H1 (cell line): ENCODE results near the gene C16orf90. TPM values are rescaled to one million over a fixed set of nuclear protein-coding genes. Genes with fewer than 3 reads are reported as not detected.

ENCODE experiments used
- CTCF ChIA-PET: fragments of 300-600 bp; sonication (Branson Sonifier 250); formaldehyde crosslinking; loops from one replicate; lab custom pipeline; 2021; ENCODE audit not compliant: partially characterized antibody; lab: Charles Lee
- POLR2A ChIA-PET: fragments of 300-600 bp; sonication (Branson Sonifier 250); formaldehyde crosslinking; loops from one replicate; lab custom pipeline; 2021; ENCODE audit warnings: inconsistent platforms; ENCODE audit not compliant: partially characterized antibody; lab: Charles Lee
- DNase-seq, 2 experiments: peaks; one replicate each; pipeline versions ENCODE4 v3.0.0 to v3.0.0-alpha.2; 2010 to 2022; ENCODE audit warnings: low spot score in 2 of 2, low read depth in 1 of 2, mixed read lengths in 1 of 2
- FAIRE-seq: peaks from 2 replicates; lab custom pipeline; 2011; peaks lifted over from hg19 to GRCh38; lab: Jason Lieb, UNC
- H2AFZ ChIP-seq: 2 replicates; pipeline ENCODE4 v1.8.1; 2012; ENCODE audit warnings: low read length, inconsistent platforms
- H2AK5ac ChIP-seq: 2 replicates; pipeline ENCODE4 v1.6.1; 2013; ENCODE audit warnings: low read depth, low read length
- H2BK120ac ChIP-seq: replicated peaks from 2 replicates; pipeline ENCODE3; 2013; ENCODE audit warnings: low read depth, low read length, inconsistent platforms
- H2BK12ac ChIP-seq: 2 replicates; pipeline ENCODE4 v1.6.1; 2013; ENCODE audit warnings: low read depth, low read length
- H2BK15ac ChIP-seq: 2 replicates; pipeline ENCODE4 v1.6.1; 2013; ENCODE audit warnings: low read length
- H2BK20ac ChIP-seq: 2 replicates; pipeline ENCODE4 v1.6.1; 2013; ENCODE audit warnings: low read length
- H2BK5ac ChIP-seq: 2 replicates; pipeline ENCODE4 v1.6.1; 2013; ENCODE audit warnings: low read depth, low read length
- H3K14ac ChIP-seq: 2 replicates; pipeline ENCODE4 v1.6.1; 2013; ENCODE audit warnings: inconsistent platforms; ENCODE audit not compliant: insufficient read length
- H3K18ac ChIP-seq: 2 replicates; pipeline ENCODE4 v1.6.1; 2013; ENCODE audit warnings: low read length; ENCODE audit errors: extremely low read depth
- H3K23ac ChIP-seq: 2 replicates; pipeline ENCODE4 v1.6.1; 2013; ENCODE audit warnings: inconsistent platforms; ENCODE audit not compliant: insufficient read length
- H3K23me2 ChIP-seq: 2 replicates; pipeline ENCODE4 v1.6.1; 2013; ENCODE audit warnings: low read depth, low read length
- H3K27ac ChIP-seq: 2 replicates; pipeline ENCODE4 v1.6.1; 2011; ENCODE audit warnings: low read depth, low read length, inconsistent platforms
- H3K27me3 ChIP-seq, 4 experiments: replicated peaks in 1 of 4; 1 replicate in 1 of 4; 2 replicates in 3 of 4; pipeline versions ENCODE4 v1.6.1 to v1.8.1; 2011 to 2013; ENCODE audit warnings: low read length in 3 of 4, mild to moderate bottlenecking in 3 of 4, inconsistent platforms in 2 of 4, mixed read lengths in 2 of 4, moderate library complexity in 1 of 4; ENCODE audit not compliant: control insufficient read depth in 3 of 4, insufficient read depth in 3 of 4; ENCODE audit errors: extremely low read depth in 1 of 4
- H3K36me3 ChIP-seq, 4 experiments: 2 replicates each; pipeline versions ENCODE4 v1.6.1 to v1.8.1; 2011 to 2013; ENCODE audit warnings: mild to moderate bottlenecking in 4 of 4, low read length in 3 of 4, moderate library complexity in 2 of 4, control low read depth in 1 of 4, inconsistent platforms in 1 of 4; ENCODE audit not compliant: insufficient read depth in 4 of 4, control insufficient read depth in 2 of 4
- H3K4ac ChIP-seq: replicated peaks from 2 replicates; pipeline ENCODE3; 2013; ENCODE audit warnings: low read length, low read depth, mixed read lengths, inconsistent platforms; ENCODE audit not compliant: insufficient read length
- H3K4me1 ChIP-seq, 4 experiments: replicated peaks in 1 of 4; 1 replicate in 1 of 4; 2 replicates in 3 of 4; pipeline versions ENCODE4 v1.6.1 to v1.8.1; 2011 to 2013; ENCODE audit warnings: low read length in 3 of 4, inconsistent platforms in 2 of 4, mixed read lengths in 1 of 4; ENCODE audit not compliant: insufficient read depth in 4 of 4, control insufficient read depth in 3 of 4
- H3K4me2 ChIP-seq, 2 experiments: 2 replicates each; pipeline versions ENCODE4 v1.6.1 to v1.8.1; 2011 to 2013; ENCODE audit warnings: low read depth in 2 of 2, low read length in 2 of 2, control low read depth in 1 of 2, inconsistent platforms in 1 of 2, mild to moderate bottlenecking in 1 of 2; ENCODE audit not compliant: insufficient read depth in 1 of 2
- H3K4me3 ChIP-seq, 4 experiments: fragments of 200-600, 300-600 bp in 1 of 4; sonication (generic), shearing (Covaris generic), sonication (Bioruptor Twin) in 1 of 4; 2 replicates each; pipeline versions ENCODE4 v1.5.1 to v1.8.1; 2011 to 2016; ENCODE audit warnings: low read length in 4 of 4, low read depth in 3 of 4, control low read depth in 2 of 4, inconsistent platforms in 2 of 4, mild to moderate bottlenecking in 2 of 4, mixed read lengths in 1 of 4, moderate library complexity in 1 of 4; ENCODE audit not compliant: insufficient read depth in 2 of 4; ENCODE audit errors: extremely low read depth in 1 of 4
- H3K56ac ChIP-seq: replicated peaks from 2 replicates; pipeline ENCODE3; 2013; ENCODE audit warnings: low read depth, mild to moderate bottlenecking, mixed read lengths, low read length, inconsistent platforms; ENCODE audit not compliant: insufficient read length
- H3K79me1 ChIP-seq: 2 replicates; pipeline ENCODE4 v1.6.1; 2013; ENCODE audit warnings: low read depth, low read length, control low read depth
- H3K79me2 ChIP-seq, 2 experiments: 2 replicates each; pipeline versions ENCODE4 v1.6.1 to v1.8.1; 2012 to 2013; ENCODE audit warnings: low read length in 2 of 2, mild to moderate bottlenecking in 2 of 2, inconsistent platforms in 1 of 2; ENCODE audit not compliant: insufficient read depth in 2 of 2, control insufficient read depth in 1 of 2
- H3K9ac ChIP-seq, 4 experiments: replicated peaks in 1 of 4; 1 replicate in 1 of 4; 2 replicates in 3 of 4; pipeline versions ENCODE4 v1.6.1 to v1.8.1; 2011 to 2013; ENCODE audit warnings: low read depth in 3 of 4, low read length in 3 of 4, control low read depth in 2 of 4, mild to moderate bottlenecking in 2 of 4, moderate library complexity in 2 of 4, inconsistent platforms in 1 of 4; ENCODE audit errors: extremely low read depth in 1 of 4
- H3K9me3 ChIP-seq, 2 experiments: 2 replicates each; pipeline versions ENCODE4 v1.6.1 to v1.8.1; 2012 to 2013; ENCODE audit warnings: mild to moderate bottlenecking in 2 of 2, moderate library complexity in 2 of 2, control low read depth in 1 of 2, inconsistent platforms in 1 of 2, low read depth in 1 of 2, low read length in 1 of 2, mixed read lengths in 1 of 2; ENCODE audit not compliant: insufficient read depth in 2 of 2
- H4K20me1 ChIP-seq, 2 experiments: replicated peaks in 1 of 2; 2 replicates each; pipeline versions ENCODE3 to v1.8.1; 2011 to 2013; ENCODE audit warnings: inconsistent platforms in 2 of 2, low read length in 2 of 2, mild to moderate bottlenecking in 1 of 2; ENCODE audit not compliant: insufficient read depth in 2 of 2, control insufficient read depth in 1 of 2
- H4K5ac ChIP-seq: 2 replicates; pipeline ENCODE4 v1.6.1; 2013; ENCODE audit warnings: low read length, low read depth, mixed read lengths, inconsistent platforms; ENCODE audit not compliant: insufficient read length
- H4K8ac ChIP-seq: 2 replicates; pipeline ENCODE4 v1.8.0; 2013; ENCODE audit warnings: mild to moderate bottlenecking, moderate library complexity, low read length, inconsistent platforms; ENCODE audit not compliant: insufficient read depth; ENCODE audit errors: extremely low read depth
- H4K91ac ChIP-seq: replicated peaks from 2 replicates; pipeline ENCODE3; 2013; ENCODE audit warnings: low read length, mixed read lengths, inconsistent platforms; ENCODE audit not compliant: insufficient read length
- CBX5 ChIP-seq: fragments of 300-800, 300-1000 bp; sonication (generic); IDR thresholded peaks from 2 replicates; pipeline ENCODE4 v1.7.1; 2016; ENCODE audit warnings: antibody characterized with exemption, low read length, low read depth
- CHD2 ChIP-seq: IDR thresholded peaks from 2 replicates; pipeline ENCODE4 v1.6.1; 2012; ENCODE audit warnings: low read length, improper control_type of control experiment
- CREB1 ChIP-seq: IDR thresholded peaks from 2 replicates; pipeline ENCODE4 v1.6.1; 2012; ENCODE audit warnings: inconsistent platforms
- CTBP2 ChIP-seq: IDR thresholded peaks from 2 replicates; pipeline ENCODE4 v1.7.0; 2011; ENCODE audit warnings: borderline replicate concordance, mild to moderate bottlenecking, moderate library complexity, mixed read lengths, low read length; ENCODE audit not compliant: insufficient read depth, insufficient read length
- EP300 ChIP-seq, 2 experiments: IDR thresholded peaks; 1 replicate in 1 of 2; 2 replicates in 1 of 2; pipeline ENCODE4 v1.6.1; 2011 to 2012; ENCODE audit warnings: low read depth in 2 of 2, low read length in 2 of 2, mild to moderate bottlenecking in 2 of 2, borderline replicate concordance in 1 of 2, inconsistent platforms in 1 of 2, moderate library complexity in 1 of 2
- GABPA ChIP-seq: IDR thresholded peaks from 2 replicates; pipeline ENCODE4 v1.6.1; 2011; ENCODE audit warnings: mild to moderate bottlenecking, low read length, moderate library complexity, borderline replicate concordance; ENCODE audit not compliant: insufficient read depth
- GTF2F1 ChIP-seq: IDR thresholded peaks from 2 replicates; pipeline ENCODE4 v1.6.1; 2012; ENCODE audit warnings: low read depth, low read length, improper control_type of control experiment, borderline replicate concordance
- HDAC6 ChIP-seq: IDR thresholded peaks from one replicate; pipeline ENCODE4 v1.7.1; 2012; ENCODE audit warnings: low read depth, mild to moderate bottlenecking, inconsistent platforms, low read length, moderate library complexity
- TAF1 ChIP-seq: IDR thresholded peaks from 2 replicates; pipeline ENCODE4 v1.6.1; 2011; ENCODE audit warnings: mild to moderate bottlenecking, low read depth, low read length
- TBP ChIP-seq: IDR thresholded peaks from 2 replicates; pipeline ENCODE4 v1.6.1; 2011; ENCODE audit warnings: low read depth, low read length, improper control_type of control experiment
- TCF12 ChIP-seq: IDR thresholded peaks from 2 replicates; pipeline ENCODE4 v1.6.1; 2011; ENCODE audit warnings: low read depth, mild to moderate bottlenecking, low read length
- TEAD4 ChIP-seq: IDR thresholded peaks from 2 replicates; pipeline ENCODE4 v1.6.1; 2012; ENCODE audit warnings: low read depth, low read length, inconsistent platforms, mixed read lengths
- WGBS, 2 experiments: shearing (Covaris generic) in 1 of 2; methylation state at CpG; one replicate each; pipeline versions ENCODE4 v1.1.6 to v1.1.7; 2013 to 2015; ENCODE audit warnings: low lambda C conversion rate in 2 of 2, mixed read lengths in 2 of 2, inconsistent platforms in 1 of 2, low coverage in 1 of 2, missing lambda C conversion rate in 1 of 2; ENCODE audit not compliant: insufficient replicate concordance in 2 of 2, insufficient coverage in 1 of 2, insufficient read length in 1 of 2; ENCODE audit errors: extremely low coverage in 1 of 2, missing lambda C conversion rate in 1 of 2; 5-methylcytosine and 5-hydroxymethylcytosine counted together
- polyA plus RNA-seq, 7 experiments: library from polyadenylated mRNA; depleted of rRNA in 3 of 7; stranded (reverse) in 5 of 7; unstranded in 2 of 7; fragments of >200 nt in 5 of 7; fragments of 200-250 nt in 2 of 7; gene quantifications; 1 replicate in 5 of 7; 2 replicates in 1 of 7; 4 replicates in 1 of 7; pipeline versions ENCODE4 v1.2.1 to v1.2.3, GENCODE V29; 2011 to 2013; ENCODE audit warnings: missing spikeins in 2 of 7, mixed read lengths in 2 of 7
- total RNA-seq: library from RNA; stranded (reverse); fragmentation: NEBNext Ultra II Directional; extraction: Animal tissue kit (Norgen Biotek cat#: 25700); gene quantifications from 2 replicates; pipeline ENCODE4 v1.2.1, GENCODE V29; 2021

C16orf90 gene
- total and polyA plus RNA-seq, 2 of the 8 experiments (the other 6 are each of a cell fraction or from before 2014, with no cell fraction given), result not detected

- H2BK5ac ChIP-seq, result no peak overlapping the region
- CTCF ChIA-PET, result interaction anchor here (0.8 to 6.3 kb wide), 2 partner anchors 9 to 30 kb away, joined by 3 to 27 read pairs; no protein-coding TSS in a partner anchor
- H3K79me2 ChIP-seq, result no peaks in the 10 kb centered on the region
- H3K4ac ChIP-seq, result no peak overlapping the region
- H4K20me1 ChIP-seq, result no peaks in the 10 kb centered on the region
- no peak overlapping the region for H4K91ac ChIP-seq
- 94% methylated on average over 15 of the region's 16 CpGs; no CpG with 5 or more reads in 1 of the 2 experiments for WGBS, 2 experiments
- no peaks in the 10 kb centered on the region for H3K4me1 ChIP-seq
- no peak overlapping the region for H3K27ac ChIP-seq
- no peak overlapping the region for H2BK15ac ChIP-seq
- no peak overlapping the region for H2BK20ac ChIP-seq
- FAIRE-seq, result no peak
- no peak overlapping the region for H3K23ac ChIP-seq
- H2AFZ ChIP-seq, result no peak overlapping the region
- no peaks in the 10 kb centered on the region for H3K36me3 ChIP-seq
- H3K79me1 ChIP-seq, result no peaks in the 10 kb centered on the region
- H3K18ac ChIP-seq, result no peak overlapping the region
- no peak overlapping the region for H3K14ac ChIP-seq
- no peaks in the 10 kb centered on the region for H3K9me3 ChIP-seq
- H3K23me2 ChIP-seq, result no peaks in the 10 kb centered on the region
- no peak overlapping the region for H4K8ac ChIP-seq
- POLR2A ChIA-PET, result interaction anchor here (1.0 to 1.4 kb wide), 2 partner anchors 26 to 37 kb away, joined by 3 read pairs; no protein-coding TSS in a partner anchor
- H3K27me3 ChIP-seq, result no peaks in the 10 kb centered on the region
- H2BK120ac ChIP-seq, result no peak overlapping the region
- H2AK5ac ChIP-seq, result no peak overlapping the region
- DNase-seq, result no peak
- no peak overlapping the region for H3K4me3 ChIP-seq
- H3K56ac ChIP-seq, result no peak overlapping the region
- no peak overlapping the region for H3K4me2 ChIP-seq
- H3K9ac ChIP-seq, result no peak overlapping the region
- no peak overlapping the region for H2BK12ac ChIP-seq
- no peak overlapping the region for H4K5ac ChIP-seq
- TF ChIP-seq TEAD4, result no peak
- no peak for TF ChIP-seq GTF2F1
- no peak for TF ChIP-seq CREB1
- TF ChIP-seq CHD2, result no peak
- no peak for TF ChIP-seq TCF12
- no peak for TF ChIP-seq CTBP2
- TF ChIP-seq TAF1, result no peak
- TF ChIP-seq EP300 (IDR thresholded peaks at IDR 0.05; ENCODE audit: borderline replicate concordance in 1 of 2, low read depth in 2 of 2, low read length in 2 of 2), result no peak
- TF ChIP-seq CBX5, result no peak
- no peak for TF ChIP-seq GABPA
- no peak for TF ChIP-seq TBP
- TF ChIP-seq HDAC6, result no peak
Observed at GRCh38 chr16:3494386-3494973, 809 bp downstream of the C16orf90 start.
